ENCODE measurements around the gene JCHAIN.
"Not testable (repeated sequence)": the region's sequence is repeated elsewhere in the genome, so short reads cannot be mapped to it uniquely, and the experiment has no call there.

Gene JCHAIN

GRCh38 chr4:70666369-70666768 lies at the start of gene JCHAIN:
JCHAIN (minus strand) TSS chr4:70666508; CDS start chr4:70666490, 18 bp downstream.
- DNase-seq, result no peak

- DNase-seq, result no peak
These were observed 48.8 kb upstream of the JCHAIN start for GRCh38 chr4:70715097-70715496.

- DNase-seq, result no peak
These were observed 48.0 kb upstream of the JCHAIN start for GRCh38 chr4:70714079-70714887.

GRCh38 chr4:70713453-70714078 lies 47.3 kb upstream of the JCHAIN start:
- no peak for DNase-seq

- DNase-seq, result no peak
These were observed 46.5 kb upstream of the JCHAIN start for GRCh38 chr4:70712604-70713452.

GRCh38 chr4:70712150-70712549 lies 45.8 kb upstream of the JCHAIN start:
- no peak for DNase-seq

- no peak for DNase-seq
These were observed 45.3 kb upstream of the JCHAIN start for GRCh38 chr4:70711599-70711998.

- no peak for DNase-seq
These were observed 43.4 kb upstream of the JCHAIN start for GRCh38 chr4:70709611-70710205.

- no peak for DNase-seq
These were observed 40.2 kb upstream of the JCHAIN start for GRCh38 chr4:70706516-70706915.

- no peak for DNase-seq
These were observed 39.7 kb upstream of the JCHAIN start for GRCh38 chr4:70706044-70706461.

- DNase-seq, result peak; percentile 37
These were observed 39.1 kb upstream of the JCHAIN start for GRCh38 chr4:70705183-70706043.

- no peak for DNase-seq
These were observed 38.5 kb upstream of the JCHAIN start for GRCh38 chr4:70704931-70705182.

- DNase-seq, result peak; percentile 23
These were observed 38.1 kb upstream of the JCHAIN start for GRCh38 chr4:70704215-70704930.

GRCh38 chr4:70703619-70704214 lies 37.4 kb upstream of the JCHAIN start:
- DNase-seq, result no peak

- DNase-seq, result not testable (repeated sequence)
These were observed 36.3 kb upstream of the JCHAIN start for GRCh38 chr4:70702592-70702991.

- DNase-seq, result no peak
These were observed 35.0 kb upstream of the JCHAIN start for GRCh38 chr4:70701271-70701670.

- DNase-seq, result no peak
These were observed 34.4 kb upstream of the JCHAIN start for GRCh38 chr4:70700712-70701111.

GRCh38 chr4:70698435-70698834 lies 32.1 kb upstream of the JCHAIN start:
- not testable (repeated sequence) for DNase-seq

- DNase-seq, result not testable (repeated sequence)
These were observed 28.3 kb upstream of the JCHAIN start for GRCh38 chr4:70694633-70695032.

GRCh38 chr4:70691661-70692060 lies 25.4 kb upstream of the JCHAIN start:
- no peak for DNase-seq

GRCh38 chr4:70688795-70689231 lies 22.5 kb upstream of the JCHAIN start:
- DNase-seq, result no peak
